Measurements from ENCODE around the gene SMCO4. TPM values are rescaled to one million over a fixed set of nuclear protein-coding genes. Genes with fewer than 3 reads are reported as not detected.

Gene SMCO4
- total and polyA plus RNA-seq, 2 donors (not counting 1 experiment from before 2014, with no cell fraction given), result 8.2 to 8.6 TPM

DNA sequence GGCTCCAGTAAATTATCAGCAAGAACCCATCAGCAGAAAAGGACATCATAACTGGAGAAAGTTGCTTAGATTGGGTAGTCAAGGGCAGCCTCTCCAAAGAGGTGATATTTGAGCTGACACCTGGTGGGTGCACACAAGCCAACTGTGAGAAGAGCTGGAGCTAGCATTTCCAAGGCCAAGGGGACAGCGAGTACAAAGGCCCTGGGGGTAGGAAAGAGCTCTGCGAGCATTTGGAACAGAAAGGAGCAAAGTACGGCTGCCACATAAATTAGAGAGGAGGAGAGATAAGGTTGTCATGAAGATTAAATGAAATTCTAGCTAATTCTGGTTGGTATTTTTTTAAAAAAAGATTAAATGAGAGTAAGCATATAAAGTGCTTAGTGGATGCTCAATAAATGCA lies 21.7 kb upstream of the SMCO4 start:
- Histone ChIP-seq H3K4me1 (ENCODE audit: control insufficient read depth, extremely low read depth, insufficient read depth, low read length) (no peaks in the 10 kb centered on the region), H3K36me3 (ENCODE audit: control insufficient read depth, insufficient read depth, low read length) (no peaks in the 10 kb centered on the region), H2AFZ (ENCODE audit: low read length) (no peak overlapping the region), H3K9ac (ENCODE audit: insufficient read depth, low read length) (no peak overlapping the region), H3K4me2 (ENCODE audit: extremely low read depth, insufficient read depth, low read length) (no peak overlapping the region), H3K4me3 (replicated peaks in 1 of 4; ENCODE audit: control extremely low read depth in 1 of 4, insufficient read depth in 1 of 4, low read depth in 3 of 4, low read length in 4 of 4) (no peak overlapping the region), H3K79me2 (ENCODE audit: control insufficient read depth, insufficient read depth, low read length) (no peaks in the 10 kb centered on the region), H4K20me1 (ENCODE audit: control insufficient read depth, extremely low read depth, insufficient read depth, low read length) (no peaks in the 10 kb centered on the region), H3K9me3 (ENCODE audit: control insufficient read depth, insufficient read depth, low read depth, low read length) (no peaks in the 10 kb centered on the region), H3K27ac (ENCODE audit: insufficient read depth, low read length) (no peak overlapping the region), H3K27me3 (ENCODE audit: control insufficient read depth, insufficient read depth, low read length) (no peaks in the 10 kb centered on the region)
- no peak for TF ChIP-seq EZH2 (IDR thresholded peaks at IDR 0.05; ENCODE audit: low read length, missing control alignments)
- TF ChIP-seq, protein P1, sequence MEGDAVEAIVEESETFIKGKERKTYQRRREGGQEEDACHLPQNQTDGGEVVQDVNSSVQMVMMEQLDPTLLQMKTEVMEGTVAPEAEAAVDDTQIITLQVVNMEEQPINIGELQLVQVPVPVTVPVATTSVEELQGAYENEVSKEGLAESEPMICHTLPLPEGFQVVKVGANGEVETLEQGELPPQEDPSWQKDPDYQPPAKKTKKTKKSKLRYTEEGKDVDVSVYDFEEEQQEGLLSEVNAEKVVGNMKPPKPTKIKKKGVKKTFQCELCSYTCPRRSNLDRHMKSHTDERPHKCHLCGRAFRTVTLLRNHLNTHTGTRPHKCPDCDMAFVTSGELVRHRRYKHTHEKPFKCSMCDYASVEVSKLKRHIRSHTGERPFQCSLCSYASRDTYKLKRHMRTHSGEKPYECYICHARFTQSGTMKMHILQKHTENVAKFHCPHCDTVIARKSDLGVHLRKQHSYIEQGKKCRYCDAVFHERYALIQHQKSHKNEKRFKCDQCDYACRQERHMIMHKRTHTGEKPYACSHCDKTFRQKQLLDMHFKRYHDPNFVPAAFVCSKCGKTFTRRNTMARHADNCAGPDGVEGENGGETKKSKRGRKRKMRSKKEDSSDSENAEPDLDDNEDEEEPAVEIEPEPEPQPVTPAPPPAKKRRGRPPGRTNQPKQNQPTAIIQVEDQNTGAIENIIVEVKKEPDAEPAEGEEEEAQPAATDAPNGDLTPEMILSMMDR (conservative IDR thresholded peaks at IDR 0.05 in 1 of 2, IDR thresholded peaks at IDR 0.05 in 1 of 2; ENCODE audit: low read depth in 1 of 2, low read length in 2 of 2), result no peak
- DNase-seq (ENCODE audit: low read depth in 2 of 2), result no peak

DNA sequence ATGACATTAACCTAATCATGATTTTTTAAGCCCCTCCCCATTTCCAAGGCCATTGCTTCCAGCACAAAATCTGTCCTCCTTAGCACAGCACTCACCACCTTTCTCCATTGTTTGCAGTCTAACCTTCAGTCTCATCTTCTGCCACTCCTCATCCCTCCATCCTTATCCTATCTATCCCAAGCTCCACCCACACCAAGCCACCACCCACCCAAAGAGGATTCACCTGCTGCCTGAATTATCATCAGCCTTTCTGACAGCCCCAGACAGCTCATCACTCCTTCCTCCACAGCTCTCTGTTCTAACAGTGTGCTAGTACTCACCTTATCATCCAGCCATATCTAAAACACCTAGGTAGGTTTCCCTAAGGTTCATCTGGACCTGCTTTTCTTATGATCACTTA lies 20.7 kb upstream of the SMCO4 start:
- Histone ChIP-seq H3K27ac (ENCODE audit: insufficient read depth, low read length) (no peak overlapping the region), H3K79me2 (ENCODE audit: control insufficient read depth, insufficient read depth, low read length) (no peaks in the 10 kb centered on the region), H3K27me3 (ENCODE audit: control insufficient read depth, insufficient read depth, low read length) (no peaks in the 10 kb centered on the region), H3K9me3 (ENCODE audit: control insufficient read depth, insufficient read depth, low read depth, low read length) (no peaks in the 10 kb centered on the region), H3K4me3 (replicated peaks in 1 of 4; ENCODE audit: control extremely low read depth in 1 of 4, insufficient read depth in 1 of 4, low read depth in 3 of 4, low read length in 4 of 4) (no peak overlapping the region), H2AFZ (ENCODE audit: low read length) (no peak overlapping the region), H3K4me2 (ENCODE audit: extremely low read depth, insufficient read depth, low read length) (no peak overlapping the region), H3K36me3 (ENCODE audit: control insufficient read depth, insufficient read depth, low read length) (no peaks in the 10 kb centered on the region), H4K20me1 (ENCODE audit: control insufficient read depth, extremely low read depth, insufficient read depth, low read length) (no peaks in the 10 kb centered on the region), H3K9ac (ENCODE audit: insufficient read depth, low read length) (no peak overlapping the region), H3K4me1 (ENCODE audit: control insufficient read depth, extremely low read depth, insufficient read depth, low read length) (no peaks in the 10 kb centered on the region)
- TF ChIP-seq, protein P1 (conservative IDR thresholded peaks at IDR 0.05 in 1 of 2, IDR thresholded peaks at IDR 0.05 in 1 of 2; ENCODE audit: low read depth in 1 of 2, low read length in 2 of 2), result no peak
- TF ChIP-seq EZH2 (IDR thresholded peaks at IDR 0.05; ENCODE audit: low read length, missing control alignments), result no peak
- DNase-seq (ENCODE audit: low read depth in 2 of 2), result no peak

DNA sequence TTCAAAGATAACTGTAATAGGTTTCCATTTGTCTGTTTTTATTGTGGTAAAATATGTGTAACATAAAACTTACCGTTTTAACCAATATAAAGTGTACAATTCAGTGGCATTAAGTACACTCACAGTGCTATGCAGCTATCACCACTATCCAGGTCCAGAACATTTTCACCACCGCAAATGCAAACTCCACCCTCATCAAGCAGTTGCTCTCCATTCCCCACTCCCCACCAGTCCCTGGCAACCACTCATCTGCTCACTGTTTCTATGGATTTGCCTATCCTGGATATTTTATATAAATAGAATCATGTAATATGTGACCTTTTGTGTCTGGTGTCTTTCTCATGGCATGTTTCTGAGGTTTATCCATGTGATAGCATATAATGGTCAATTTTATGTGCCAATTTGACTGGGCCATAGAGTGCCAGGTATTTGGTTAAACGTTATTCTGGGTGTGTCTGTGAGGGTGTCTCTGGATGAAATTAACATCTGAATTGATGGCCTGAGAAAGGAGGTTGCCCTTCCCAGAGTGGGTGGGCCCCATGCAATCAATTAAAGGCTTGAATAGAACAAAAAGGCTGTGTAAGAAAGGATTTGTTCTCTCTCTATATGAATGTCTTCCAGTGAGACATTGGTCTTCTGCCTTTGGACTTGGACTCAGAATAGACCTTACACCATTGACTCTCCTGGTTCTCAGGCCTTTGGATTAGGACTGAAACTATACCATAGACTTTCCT lies 17.2 kb upstream of the SMCO4 start:
- H3K36me3 ChIP-seq (ENCODE audit: control insufficient read depth, insufficient read depth, low read length), result no peaks in the 10 kb centered on the region
- no peak overlapping the region for H3K27ac ChIP-seq (ENCODE audit: insufficient read depth, low read length)
- no peaks in the 10 kb centered on the region for H3K4me1 ChIP-seq (ENCODE audit: control insufficient read depth, extremely low read depth, insufficient read depth, low read length)
- no peak overlapping the region for H3K4me3 ChIP-seq (replicated peaks in 1 of 4; ENCODE audit: control extremely low read depth in 1 of 4, insufficient read depth in 1 of 4, low read depth in 3 of 4, low read length in 4 of 4)
- TF ChIP-seq, protein P1 (conservative IDR thresholded peaks at IDR 0.05 in 1 of 2, IDR thresholded peaks at IDR 0.05 in 1 of 2; ENCODE audit: low read depth in 1 of 2, low read length in 2 of 2), result no peak
- TF ChIP-seq EZH2 (IDR thresholded peaks at IDR 0.05; ENCODE audit: low read length, missing control alignments), result no peak
- H3K4me2 ChIP-seq (ENCODE audit: extremely low read depth, insufficient read depth, low read length), result no peak overlapping the region
- DNase-seq (ENCODE audit: low read depth in 2 of 2), result no peak
- no peaks in the 10 kb centered on the region for H3K79me2 ChIP-seq (ENCODE audit: control insufficient read depth, insufficient read depth, low read length)
- no peaks in the 10 kb centered on the region for H3K9me3 ChIP-seq (ENCODE audit: control insufficient read depth, insufficient read depth, low read depth, low read length)
- H2AFZ ChIP-seq (ENCODE audit: low read length), result no peak overlapping the region
- no peaks in the 10 kb centered on the region for H4K20me1 ChIP-seq (ENCODE audit: control insufficient read depth, extremely low read depth, insufficient read depth, low read length)
- no peaks in the 10 kb centered on the region for H3K27me3 ChIP-seq (ENCODE audit: control insufficient read depth, insufficient read depth, low read length)
- no peak overlapping the region for H3K9ac ChIP-seq (ENCODE audit: insufficient read depth, low read length)
